T-cell (primary cell): Measurements from ENCODE around the gene GPR173. TPM values are rescaled to one million over a fixed set of nuclear protein-coding genes. Genes with fewer than 3 reads are reported as not detected.

Source experiments
- ATAC-seq, 4 experiments: fragments of 200-7000 bp in 3 of 4; fragments of 150-1000 bp in 1 of 4; cut with Tn5 transposase; replicated peaks in 1 of 4; 1 replicate in 3 of 4; 2 replicates in 1 of 4; pipeline ENCODE4 v1.10.0; 2021; ENCODE audit warnings: moderate library complexity in 3 of 4, mild to moderate bottlenecking in 2 of 4, moderate number of reproducible peaks in 1 of 4
- CTCF ChIA-PET, 2 donors: fragments of 300-600 bp; sonication (Branson Sonifier 250); formaldehyde crosslinking; loops; one replicate each; lab custom pipeline; 2022; ENCODE audit warnings: antibody characterized with exemption in 2 of 2; lab: Charles Lee
- POLR2A ChIA-PET, 2 donors: fragments of 300-600 bp; sonication (Branson Sonifier 250); formaldehyde crosslinking; loops; one replicate each; lab custom pipeline; 2022; ENCODE audit warnings: antibody characterized with exemption in 2 of 2; lab: Charles Lee
- DNase-seq, 35 experiments: peaks; one replicate each; pipeline versions ENCODE4 v3.0.0 to v3.0.0-alpha.2; 2013 to 2023
- H3K27ac ChIP-seq: one replicate; pipeline ENCODE4 v1.5.1; 2013; ENCODE audit warnings: low read length
- H3K27me3 ChIP-seq, 2 experiments: replicated peaks in 1 of 2; 1 replicate in 1 of 2; 2 replicates in 1 of 2; pipeline versions ENCODE4 v1.6.1 to v1.7.0; 2013; ENCODE audit warnings: low read length in 1 of 2, mixed read lengths in 1 of 2; ENCODE audit not compliant: control insufficient read depth in 2 of 2, insufficient read depth in 2 of 2; ENCODE audit errors: extremely low read depth in 1 of 2
- H3K36me3 ChIP-seq, 2 donors: 1 replicate in 1 of 2; 2 replicates in 1 of 2; pipeline versions ENCODE4 v1.6.1 to v1.7.0; 2013; ENCODE audit warnings: low read length in 1 of 2; ENCODE audit not compliant: control insufficient read depth in 2 of 2, insufficient read depth in 1 of 2; ENCODE audit errors: extremely low read depth in 1 of 2
- H3K4me1 ChIP-seq, 2 experiments: 1 replicate in 1 of 2; 2 replicates in 1 of 2; pipeline versions ENCODE4 v1.6.1 to v1.7.0; 2013; ENCODE audit warnings: low read length in 2 of 2, mixed read lengths in 1 of 2; ENCODE audit not compliant: insufficient read depth in 2 of 2, control insufficient read depth in 1 of 2; ENCODE audit errors: extremely low read depth in 1 of 2
- H3K4me3 ChIP-seq, 2 donors: 1 replicate in 1 of 2; 2 replicates in 1 of 2; pipeline versions ENCODE4 v1.5.1 to v1.7.0; 2013; ENCODE audit warnings: mild to moderate bottlenecking in 2 of 2, low read length in 1 of 2, moderate library complexity in 1 of 2; ENCODE audit not compliant: control insufficient read depth in 1 of 2; ENCODE audit errors: extremely low read depth in 1 of 2
- H3K9me3 ChIP-seq: 2 replicates; pipeline ENCODE4 v1.7.0; 2013
- H3K27ac Mint-ChIP-seq, 2 donors: one replicate each; pipeline ENCODE4 v1.8.0; 2020 to 2021; ENCODE audit warnings: mild to moderate bottlenecking in 2 of 2, mixed read lengths in 2 of 2
- H3K27me3 Mint-ChIP-seq, 2 donors: one replicate each; pipeline ENCODE4 v1.8.0; 2021 to 2022; ENCODE audit warnings: mixed read lengths in 2 of 2
- H3K36me3 Mint-ChIP-seq: one replicate; pipeline ENCODE4 v1.8.0; 2021; ENCODE audit warnings: mixed read lengths
- H3K4me1 Mint-ChIP-seq, 3 donors: one replicate each; pipeline ENCODE4 v1.8.0; 2020 to 2022; ENCODE audit warnings: mixed read lengths in 3 of 3, mild to moderate bottlenecking in 1 of 3
- H3K4me3 Mint-ChIP-seq, 3 donors: one replicate each; pipeline ENCODE4 v1.8.0; 2020 to 2022; ENCODE audit warnings: mild to moderate bottlenecking in 3 of 3, mixed read lengths in 3 of 3, moderate library complexity in 3 of 3
- H3K9me3 Mint-ChIP-seq, 3 donors: one replicate each; pipeline ENCODE4 v1.8.0; 2020 to 2022; ENCODE audit warnings: mixed read lengths in 3 of 3
- WGBS: methylation state at CpG from one replicate; pipeline ENCODE4 v1.1.5; 2013; ENCODE audit warnings: missing lambda C conversion rate; ENCODE audit not compliant: insufficient coverage; 5-methylcytosine and 5-hydroxymethylcytosine counted together
- total RNA-seq, 35 experiments: library from RNA in 6 of 35; stranded (reverse) in 6 of 35; fragments of 120-200 nt in 1 of 35; gene quantifications; one replicate each; pipeline versions ENCODE4 v1.2.1 to v1.2.4 and lab custom pipeline; 2013 to 2026

GPR173 gene
- total RNA-seq, 5 donors from 2014 or later (not counting 1 experiment from before 2014, with no cell fraction given) = 0.12 to 0.50 (median 0.17) TPM; not detected in 1

DNA sequence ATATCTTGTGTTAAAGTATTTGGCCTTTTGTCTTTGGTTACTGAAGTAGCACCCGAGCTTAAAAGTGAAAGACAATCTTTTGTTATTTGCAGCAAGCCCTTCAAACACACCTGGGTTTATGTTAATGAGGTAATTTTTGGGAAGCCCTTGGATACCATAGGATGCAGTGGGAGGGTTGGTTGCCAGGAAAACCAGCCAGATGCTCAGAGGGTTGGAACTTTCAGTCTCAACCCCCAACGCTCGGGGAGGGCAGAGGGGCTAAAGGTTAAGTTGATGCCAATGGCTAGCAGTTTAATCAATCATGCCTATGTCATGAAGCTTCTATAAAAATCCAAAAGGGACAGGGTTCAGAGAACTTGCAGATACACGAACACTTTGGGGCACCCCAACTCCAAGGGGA, 17.2 kb upstream of the GPR173 start:
- no peak for DNase-seq
- Histone ChIP-seq H3K36me3 (no peaks in the 10 kb centered on the region), H3K27me3 (peaks cover 0 to 2% of the 10 kb centered on the region in 2 experiments), H3K4me3 (no peak overlapping the region), H3K27ac (no peak overlapping the region), H3K9me3 (no peaks in the 10 kb centered on the region), H3K4me1 (no peaks in the 10 kb centered on the region)
- H3K4me3 Mint-ChIP-seq = no peak overlapping the region
- ATAC-seq = no peak
- ChIA-PET CTCF (no interaction called here), POLR2A (no interaction called here)
- WGBS = no CpG with 5 or more reads among the region's 4 CpGs
- H3K36me3 Mint-ChIP-seq = no peaks in the 10 kb centered on the region
- no peaks in the 10 kb centered on the region for H3K4me1 Mint-ChIP-seq
- H3K27me3 Mint-ChIP-seq = peaks cover 6 to 12% of the 10 kb centered on the region in 2 donors
- no peak overlapping the region for H3K27ac Mint-ChIP-seq
- H3K9me3 Mint-ChIP-seq = no peaks in the 10 kb centered on the region

DNA sequence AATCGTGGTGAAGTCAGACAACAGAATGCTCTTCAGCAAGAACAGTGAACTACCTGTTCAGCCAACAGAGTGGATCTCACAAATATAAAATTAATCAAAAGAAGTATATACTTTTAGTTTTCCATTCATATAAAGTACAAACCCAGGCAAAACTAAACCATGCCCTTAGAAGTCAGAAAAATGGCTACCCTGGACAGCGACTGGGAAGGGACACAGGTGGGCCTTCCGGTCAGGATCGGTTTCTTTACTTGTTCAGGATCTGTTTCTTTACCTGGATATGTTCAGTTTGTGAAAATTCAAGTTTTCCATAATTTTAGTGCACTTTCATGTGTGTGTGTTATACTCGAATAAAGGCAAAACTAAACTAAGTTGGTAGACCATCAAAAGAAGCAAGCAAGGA, 12.4 kb upstream of the GPR173 start:
- Histone ChIP-seq H3K4me1 (no peaks in the 10 kb centered on the region), H3K27me3 (peaks cover 0 to 2% of the 10 kb centered on the region in 2 experiments), H3K9me3 (no peaks in the 10 kb centered on the region), H3K27ac (no peak overlapping the region), H3K4me3 (no peak overlapping the region), H3K36me3 (no peaks in the 10 kb centered on the region)
- H3K4me3 Mint-ChIP-seq = no peak overlapping the region
- WGBS = no CpG with 5 or more reads among the region's 5 CpGs
- no peaks in the 10 kb centered on the region for H3K9me3 Mint-ChIP-seq
- ChIA-PET CTCF (no interaction called here), POLR2A (no interaction called here)
- DNase-seq = no peak
- H3K27ac Mint-ChIP-seq = no peak overlapping the region
- no peak for ATAC-seq
- no peaks in the 10 kb centered on the region for H3K4me1 Mint-ChIP-seq
- no peaks in the 10 kb centered on the region for H3K36me3 Mint-ChIP-seq
- H3K27me3 Mint-ChIP-seq = peaks cover 6 to 29% of the 10 kb centered on the region in 2 donors

DNA sequence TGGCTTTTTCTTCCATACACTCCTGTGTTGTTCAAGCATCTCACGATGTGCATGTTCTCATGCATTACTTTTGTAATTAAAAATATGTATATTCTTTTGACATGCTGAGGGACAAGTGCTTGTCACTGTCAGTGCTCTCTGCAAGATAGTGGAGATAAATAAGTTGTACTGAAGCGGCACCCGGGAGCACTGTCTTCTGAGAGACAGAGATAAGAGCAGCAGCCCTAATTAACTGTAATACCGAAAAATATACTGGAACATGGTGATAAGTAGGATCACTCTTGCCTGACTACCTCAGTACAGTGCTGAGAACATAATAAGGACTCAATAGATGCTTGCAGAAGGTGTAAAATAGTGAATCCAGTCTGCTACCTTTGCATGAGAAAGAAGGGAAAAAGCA, 9.4 kb upstream of the GPR173 start:
- Histone ChIP-seq H3K4me1 (no peaks in the 10 kb centered on the region), H3K27me3 (peaks cover 0 to 2% of the 10 kb centered on the region in 2 experiments), H3K27ac (no peak overlapping the region), H3K4me3 (no peak overlapping the region), H3K36me3 (no peaks in the 10 kb centered on the region), H3K9me3 (no peaks in the 10 kb centered on the region)
- H3K36me3 Mint-ChIP-seq = no peaks in the 10 kb centered on the region
- ChIA-PET POLR2A (no interaction called here), CTCF (no interaction called here)
- no peak overlapping the region for H3K27ac Mint-ChIP-seq
- H3K4me3 Mint-ChIP-seq = no peak overlapping the region
- H3K4me1 Mint-ChIP-seq = no peaks in the 10 kb centered on the region
- no peaks in the 10 kb centered on the region for H3K9me3 Mint-ChIP-seq
- peaks cover 6 to 41% of the 10 kb centered on the region in 2 donors for H3K27me3 Mint-ChIP-seq
- ATAC-seq = no peak
- WGBS = no CpG with 5 or more reads among the region's 4 CpGs
- no peak for DNase-seq

DNA sequence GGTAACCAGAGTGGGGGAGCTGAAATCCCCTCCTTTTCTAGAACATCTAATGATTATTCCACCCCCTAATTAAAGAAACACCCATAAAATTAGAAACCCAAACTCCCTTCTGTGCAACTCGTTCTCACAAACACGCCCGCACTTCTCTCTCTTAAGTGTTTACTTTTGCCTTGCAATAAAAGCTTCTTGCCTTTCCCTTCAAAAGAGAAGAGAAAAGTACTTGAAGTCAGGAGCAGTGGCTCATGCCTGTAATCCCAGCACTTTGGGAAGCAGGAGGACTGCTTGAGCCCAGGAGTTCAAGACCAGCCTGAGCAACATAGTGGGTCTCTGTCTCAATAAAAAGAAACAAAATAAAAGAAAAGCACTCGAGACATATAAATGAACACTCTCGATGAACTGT, 3.6 kb upstream of the GPR173 start:
- Mint-ChIP-seq H3K4me1 (peaks cover 0 to 3% (median 0%) of the 10 kb centered on the region in 3 donors), H3K4me3 (no peak overlapping the region), H3K27me3 (peaks cover 12 to 18% of the 10 kb centered on the region in 2 donors), H3K9me3 (no peaks in the 10 kb centered on the region), H3K27ac (no peak overlapping the region), H3K36me3 (no peaks in the 10 kb centered on the region)
- POLR2A ChIA-PET = no interaction called here
- no peak overlapping the region for H3K4me3 ChIP-seq
- H3K4me1 ChIP-seq = peaks cover 0 to 5% of the 10 kb centered on the region in 2 experiments
- ATAC-seq (no peak), DNase-seq (no peak)
- no peak overlapping the region for H3K27ac ChIP-seq
- no CpG with 5 or more reads among the region's 5 CpGs for WGBS
- H3K9me3 ChIP-seq = no peaks in the 10 kb centered on the region
- CTCF ChIA-PET = no interaction called here
- peaks cover 0 to 15% of the 10 kb centered on the region in 2 experiments for H3K27me3 ChIP-seq
- H3K36me3 ChIP-seq = no peaks in the 10 kb centered on the region

DNA sequence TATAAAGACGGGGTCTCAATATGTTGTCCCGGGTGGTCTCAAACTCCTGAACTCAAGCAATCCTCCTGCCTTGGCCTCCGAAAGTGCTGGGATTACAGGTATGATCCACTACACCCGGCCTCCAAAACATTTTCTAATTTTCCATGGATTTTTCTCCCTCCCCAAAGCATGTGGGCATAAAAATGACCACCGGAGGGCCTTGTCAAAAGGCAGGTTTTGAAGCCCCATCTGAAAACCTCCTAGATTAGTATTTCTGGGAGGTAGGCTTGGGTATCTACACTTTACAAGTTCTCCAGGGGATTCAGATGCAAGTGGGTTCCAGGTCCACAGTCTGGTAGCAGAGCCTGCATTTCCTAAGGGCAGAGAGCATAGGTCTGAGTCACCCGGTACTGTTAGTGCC, 1.4 kb upstream of the GPR173 start:
- Histone ChIP-seq H3K9me3 (no peaks in the 10 kb centered on the region), H3K4me3 (no peak overlapping the region), H3K4me1 (peaks cover 0 to 5% of the 10 kb centered on the region in 2 experiments), H3K27me3 (peaks cover 0 to 22% of the 10 kb centered on the region in 2 experiments), H3K27ac (no peak overlapping the region), H3K36me3 (no peaks in the 10 kb centered on the region)
- CTCF ChIA-PET = no interaction called here
- Mint-ChIP-seq H3K4me3 (no peak overlapping the region), H3K36me3 (no peaks in the 10 kb centered on the region), H3K9me3 (no peaks in the 10 kb centered on the region), H3K4me1 (peaks cover 0 to 3% (median 0%) of the 10 kb centered on the region in 3 donors), H3K27me3 (peaks cover 10 to 16% of the 10 kb centered on the region in 2 donors), H3K27ac (no peak overlapping the region)
- POLR2A ChIA-PET = no interaction called here
- ATAC-seq = no peak
- no CpG with 5 or more reads among the region's 6 CpGs for WGBS
- DNase-seq = no peak

DNA sequence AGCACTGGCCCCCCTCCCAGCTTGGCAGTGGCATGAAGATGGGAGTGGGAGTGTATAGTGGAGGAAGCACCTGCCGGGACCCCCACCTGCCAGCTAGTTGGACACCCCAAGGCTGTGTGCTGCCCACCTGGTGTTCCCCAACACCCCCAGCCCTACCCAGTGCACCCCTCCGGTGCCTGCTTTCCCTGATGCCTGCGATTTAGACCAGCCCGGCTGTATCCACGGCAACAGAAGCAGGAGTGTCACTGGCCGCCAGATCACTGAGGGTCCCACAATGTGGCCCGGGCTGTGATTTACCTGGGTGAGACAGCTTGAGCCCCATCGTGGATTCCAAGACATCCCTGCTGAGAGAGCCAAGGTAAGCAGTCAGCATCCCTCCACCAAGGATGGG, 533 bp downstream of the GPR173 start:
- Mint-ChIP-seq H3K27me3 (peaks cover 7 to 16% of the 10 kb centered on the region in 2 donors), H3K4me3 (no peak overlapping the region), H3K4me1 (peaks cover 0 to 3% (median 0%) of the 10 kb centered on the region in 3 donors), H3K9me3 (no peaks in the 10 kb centered on the region), H3K27ac (no peak overlapping the region), H3K36me3 (no peaks in the 10 kb centered on the region)
- ChIA-PET POLR2A (no interaction called here), CTCF (no interaction called here)
- Histone ChIP-seq H3K4me1 (peaks cover 0 to 11% of the 10 kb centered on the region in 2 experiments), H3K27me3 (peaks cover 0 to 22% of the 10 kb centered on the region in 2 experiments), H3K9me3 (no peaks in the 10 kb centered on the region), H3K4me3 (no peak overlapping the region), H3K36me3 (no peaks in the 10 kb centered on the region), H3K27ac (no peak overlapping the region)
- ATAC-seq (no peak), DNase-seq (no peak)
- 62% methylated on average over 5 of the region's 8 CpGs for WGBS

DNA sequence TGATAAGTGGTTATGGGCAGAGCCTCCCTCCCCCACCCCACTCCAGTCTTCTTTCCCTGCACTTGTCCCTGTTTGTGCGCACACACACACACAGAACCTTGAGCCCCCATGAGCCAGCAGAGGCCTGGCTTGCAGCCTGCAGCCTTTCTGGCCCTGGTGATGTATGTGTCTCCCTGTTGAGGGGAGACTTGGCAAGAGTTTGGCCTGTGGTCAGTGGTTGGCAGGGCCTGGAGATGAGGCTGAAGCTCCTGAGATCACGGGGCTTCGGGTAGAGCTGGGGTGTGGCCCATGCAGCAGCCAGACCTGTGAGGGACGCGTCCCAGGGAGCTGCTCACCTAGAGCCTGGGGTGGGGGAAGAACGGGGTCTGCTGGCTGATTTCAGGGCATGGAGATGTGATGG, 2.3 kb downstream of the GPR173 start:
- DNase-seq (no peak), ATAC-seq (no peak)
- H3K36me3 Mint-ChIP-seq = no peaks in the 10 kb centered on the region
- H3K4me1 ChIP-seq = peaks cover 0 to 15% of the 10 kb centered on the region in 2 experiments
- ChIA-PET POLR2A (no interaction called here), CTCF (no interaction called here)
- no peaks in the 10 kb centered on the region for H3K9me3 ChIP-seq
- peaks cover 0 to 3% (median 0%) of the 10 kb centered on the region in 3 donors for H3K4me1 Mint-ChIP-seq
- H3K36me3 ChIP-seq = no peaks in the 10 kb centered on the region
- no peaks in the 10 kb centered on the region for H3K9me3 Mint-ChIP-seq
- no peak overlapping the region for H3K4me3 Mint-ChIP-seq
- no peak overlapping the region for H3K27ac ChIP-seq
- no peak overlapping the region for H3K27ac Mint-ChIP-seq
- no peak overlapping the region for H3K4me3 ChIP-seq
- H3K27me3 ChIP-seq = peaks cover 0 to 22% of the 10 kb centered on the region in 2 experiments
- WGBS = 85% methylated on average over 4 of the region's 6 CpGs
- peaks cover 3 to 16% of the 10 kb centered on the region in 2 donors for H3K27me3 Mint-ChIP-seq
